Inferior parietal cortex (tissue), 1 donor: Measurements from ENCODE around the gene TRIM61.
A peak's percentile ranks its signal among the peaks of the same experiment; 100 is the strongest.
"Not testable (repeated sequence)": the region's sequence is repeated elsewhere in the genome, so short reads cannot be mapped to it uniquely, and the experiment has no call there.

Experiments used
- DNase-seq: peaks from one replicate; pipeline ENCODE4 v3.0.0-alpha.2; 2016; ENCODE audit errors: extremely low spot score

The TRIM61 gene

DNA sequence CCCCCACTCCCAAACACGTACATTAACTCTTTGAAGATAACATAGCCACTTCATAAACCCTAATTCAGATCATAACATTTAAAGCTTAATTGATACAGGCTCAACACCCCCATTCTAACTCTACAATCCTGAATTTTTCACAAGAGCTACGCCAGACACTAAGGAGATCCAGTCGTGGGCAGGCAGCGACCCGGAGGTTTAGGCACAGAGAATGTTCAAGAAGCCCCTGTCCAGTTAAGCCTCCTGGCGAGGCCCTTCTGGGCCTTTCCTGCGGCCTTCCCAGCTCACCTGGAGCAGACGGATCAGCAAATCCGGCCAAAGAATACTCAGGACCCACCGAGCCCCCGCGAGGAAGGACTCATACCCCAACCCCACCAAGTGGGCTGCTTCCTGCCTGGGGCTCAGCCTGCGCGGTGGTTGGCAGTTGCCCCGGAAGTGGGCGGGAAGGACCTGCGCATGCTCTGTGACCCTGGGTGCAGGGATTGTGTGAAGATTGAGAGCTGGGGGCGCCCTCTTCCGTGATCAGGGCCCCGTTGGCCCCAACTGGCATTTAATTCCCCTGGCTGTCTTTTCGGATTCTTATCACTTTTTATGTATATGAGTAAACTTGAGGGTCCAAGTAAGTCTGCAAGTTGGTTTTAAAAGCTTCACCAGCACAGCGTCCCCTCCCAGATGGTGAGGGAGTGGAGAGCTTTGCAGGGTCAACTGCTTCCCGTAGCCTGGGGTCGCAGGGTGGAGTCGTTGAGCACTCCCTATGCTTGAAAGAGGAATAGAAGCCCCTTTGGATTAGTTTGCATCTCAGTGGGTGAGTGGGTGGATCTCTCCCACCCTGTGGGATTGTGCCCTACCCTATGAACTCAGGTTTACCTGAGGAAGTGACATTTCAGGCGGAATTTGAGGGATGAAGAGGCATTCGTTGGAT lies at the start of gene TRIM61:
TRIM61 (minus strand) TSS at position 415 of the 922 bp plus-strand sequence. CDS start 7,655 bp downstream, outside the sequence.
- DNase-seq = no peak

GRCh38 chr4:165025782-165026181 lies 48.3 kb upstream of the TRIM61 start:
- not testable (repeated sequence) for DNase-seq

- not testable (repeated sequence) for DNase-seq
Observed at GRCh38 chr4:165019995-165020394, 42.5 kb upstream of the TRIM61 start.

DNA sequence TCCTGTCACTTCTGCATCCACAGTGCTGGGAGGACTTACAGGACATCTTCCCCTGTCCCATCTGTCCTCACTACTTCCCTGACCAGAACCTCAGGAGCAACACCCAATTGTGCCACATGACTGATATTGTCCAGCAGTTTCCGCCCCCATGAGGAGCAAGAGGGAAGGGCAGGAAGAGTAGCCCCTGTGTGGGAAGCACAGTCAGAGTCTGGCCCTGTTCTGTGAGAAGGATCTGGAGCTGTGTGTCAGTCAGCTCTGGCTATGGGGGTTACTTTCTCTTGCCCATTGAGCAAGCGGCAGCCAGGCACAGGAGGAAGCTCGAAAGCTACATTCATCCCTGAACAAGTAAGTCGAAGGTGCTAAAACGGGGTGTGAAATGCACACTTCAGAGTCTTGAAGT lies 39.5 kb upstream of the TRIM61 start:
- DNase-seq = no peak

DNA sequence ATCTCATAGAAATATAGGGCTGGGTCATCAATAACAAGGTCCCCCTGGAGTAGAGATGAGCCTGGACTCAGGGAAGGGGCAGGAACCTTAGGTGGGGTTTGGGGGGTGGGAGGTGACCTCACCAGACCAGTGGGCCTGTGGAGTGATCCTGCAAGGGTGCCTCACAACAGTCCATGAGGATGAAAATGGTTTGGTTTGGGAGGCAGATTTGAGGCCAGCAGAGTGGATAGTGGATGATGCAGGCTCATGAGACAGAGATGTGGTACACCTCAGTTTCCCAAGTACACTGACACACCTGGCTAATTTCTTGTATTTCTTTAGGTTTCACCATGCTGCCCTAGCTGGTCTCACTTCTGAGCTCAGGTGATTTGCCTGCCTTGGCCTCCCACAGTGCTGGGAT lies 36.2 kb upstream of the TRIM61 start:
- DNase-seq = no peak

GRCh38 chr4:165011403-165011802 lies 33.9 kb upstream of the TRIM61 start:
- no peak for DNase-seq

DNA sequence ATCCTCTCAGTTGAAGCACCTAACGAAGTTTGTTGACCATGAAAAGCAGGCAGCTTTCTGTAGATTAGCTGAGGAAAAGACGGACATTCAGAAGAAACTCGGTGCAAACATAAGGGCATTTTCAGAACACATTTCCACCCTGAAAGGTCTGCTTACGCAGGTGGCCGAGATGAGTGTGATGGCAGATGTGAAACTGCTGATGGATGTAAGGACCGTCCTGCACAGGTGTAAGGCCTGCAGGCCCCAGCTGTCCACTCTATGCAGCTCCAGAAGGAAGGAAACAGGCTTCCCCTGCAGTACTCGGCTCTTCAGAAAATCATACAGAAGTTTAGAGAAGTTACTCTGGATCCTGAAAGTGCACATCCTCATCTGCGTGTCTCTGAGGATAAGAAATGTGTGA lies 33.5 kb upstream of the TRIM61 start:
- DNase-seq = no peak

- DNase-seq = no peak
Observed at GRCh38 chr4:165010487-165010886, 33.0 kb upstream of the TRIM61 start.

DNA sequence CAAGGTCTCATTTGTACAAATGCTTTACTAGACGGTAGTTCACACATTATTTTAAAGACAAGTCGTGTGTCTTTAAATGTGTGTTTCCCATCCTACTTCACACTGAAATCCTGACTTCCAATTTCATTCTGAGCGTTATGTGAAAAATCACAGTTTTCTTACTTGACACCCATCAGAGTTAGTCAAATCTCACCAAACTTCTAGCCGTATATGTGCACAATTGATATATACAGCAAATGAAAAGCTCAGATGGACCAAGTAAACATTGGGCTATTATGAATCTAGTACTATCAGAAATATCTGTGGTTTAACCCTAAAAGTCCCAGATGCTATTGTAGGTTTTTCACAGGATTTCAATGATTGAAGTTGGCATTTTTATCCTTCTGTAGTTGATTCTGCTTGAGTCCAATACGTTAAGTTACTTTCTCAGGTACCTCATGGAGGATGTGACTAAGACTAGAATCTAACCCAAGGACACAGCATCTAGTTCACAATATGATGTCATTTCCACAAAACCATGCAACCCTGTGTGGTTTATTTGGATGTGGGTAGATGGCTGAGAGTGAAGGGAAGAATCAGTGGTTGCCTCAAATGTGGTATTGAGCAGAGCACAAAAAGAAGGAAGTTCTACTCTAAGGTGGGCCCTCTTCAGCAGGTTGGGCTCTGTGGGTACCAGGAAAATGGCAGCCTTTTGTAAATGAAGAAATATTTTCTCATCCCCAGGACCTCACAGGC lies 32.2 kb upstream of the TRIM61 start:
- DNase-seq = no peak

- no peak for DNase-seq
Observed at GRCh38 chr4:165006886-165007285, 29.4 kb upstream of the TRIM61 start.

DNA sequence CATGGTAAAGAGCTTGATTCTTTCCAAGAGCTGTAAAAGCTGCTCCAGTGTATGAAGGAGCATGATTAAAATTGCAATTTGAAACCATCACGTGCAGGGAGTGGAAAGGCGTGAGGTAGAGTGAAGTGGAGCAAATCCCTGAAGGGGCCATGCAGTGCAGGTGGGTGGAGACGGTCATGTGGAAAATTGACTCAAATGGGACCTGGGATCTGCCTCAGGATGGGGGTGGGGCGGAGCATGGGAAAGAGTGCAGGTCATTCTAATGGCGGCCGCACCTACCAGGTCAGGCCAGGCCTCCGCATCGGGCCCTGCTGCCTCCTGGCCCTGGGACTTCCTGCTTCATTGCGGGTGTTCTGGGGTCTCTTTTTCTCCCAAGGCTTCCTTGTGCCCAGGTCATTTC lies 29.0 kb upstream of the TRIM61 start:
- no peak for DNase-seq

GRCh38 chr4:165005352-165005925 lies 28.0 kb upstream of the TRIM61 start:
- no peak for DNase-seq

- not testable (repeated sequence) for DNase-seq
Observed at GRCh38 chr4:165001957-165002356, 24.5 kb upstream of the TRIM61 start.

GRCh38 chr4:164998526-164999080 lies 21.1 kb upstream of the TRIM61 start:
- peak; percentile 31 for DNase-seq

GRCh38 chr4:164997941-164998340 lies 20.5 kb upstream of the TRIM61 start:
- DNase-seq = peak; percentile 56

- DNase-seq = peak; percentile 19
Observed at GRCh38 chr4:164997324-164997723, 19.9 kb upstream of the TRIM61 start.

DNA sequence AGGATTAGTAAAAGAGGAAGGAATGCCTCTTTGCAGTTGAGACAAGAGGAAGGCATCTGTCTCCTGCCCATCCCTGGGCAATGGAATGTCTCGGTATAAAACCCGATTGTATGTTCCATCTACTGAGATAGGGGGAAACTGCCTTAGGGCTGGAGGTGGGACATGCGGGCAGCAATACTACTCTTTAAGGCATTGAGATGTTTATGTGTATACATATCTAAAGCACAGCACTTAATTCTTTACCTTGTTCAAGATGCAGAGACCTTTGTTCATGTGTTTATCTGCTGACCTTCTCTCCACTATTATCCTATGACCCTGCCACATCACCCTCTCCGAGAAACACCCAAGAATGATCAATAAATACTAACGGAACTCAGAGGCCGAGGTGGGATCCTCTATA lies 18.7 kb upstream of the TRIM61 start:
- not testable (repeated sequence) for DNase-seq

- DNase-seq = not testable (repeated sequence)
Observed at GRCh38 chr4:164990786-164991185, 13.3 kb upstream of the TRIM61 start.

DNA sequence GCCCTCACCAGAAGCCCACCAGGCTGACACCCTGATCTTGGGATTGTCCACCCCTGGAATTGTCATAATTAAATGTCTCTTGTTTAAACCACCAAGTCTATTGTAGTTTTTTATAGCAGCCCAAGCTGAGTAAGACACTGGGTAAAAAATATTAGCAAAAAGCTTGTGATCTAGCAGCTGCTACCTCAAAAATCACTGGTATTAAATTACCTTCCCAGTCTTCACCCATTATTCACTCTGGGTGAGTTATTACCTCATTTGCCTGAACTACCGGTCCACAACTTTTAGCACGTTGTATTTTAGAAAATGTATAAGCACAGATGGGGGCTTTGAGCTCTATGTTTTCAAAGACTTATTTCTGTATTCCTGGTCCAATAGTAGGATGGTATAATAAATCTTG lies 12.0 kb upstream of the TRIM61 start:
- no peak for DNase-seq

GRCh38 chr4:164971929-164972328 lies 5.5 kb downstream of the TRIM61 start:
- not testable (repeated sequence) for DNase-seq

DNA sequence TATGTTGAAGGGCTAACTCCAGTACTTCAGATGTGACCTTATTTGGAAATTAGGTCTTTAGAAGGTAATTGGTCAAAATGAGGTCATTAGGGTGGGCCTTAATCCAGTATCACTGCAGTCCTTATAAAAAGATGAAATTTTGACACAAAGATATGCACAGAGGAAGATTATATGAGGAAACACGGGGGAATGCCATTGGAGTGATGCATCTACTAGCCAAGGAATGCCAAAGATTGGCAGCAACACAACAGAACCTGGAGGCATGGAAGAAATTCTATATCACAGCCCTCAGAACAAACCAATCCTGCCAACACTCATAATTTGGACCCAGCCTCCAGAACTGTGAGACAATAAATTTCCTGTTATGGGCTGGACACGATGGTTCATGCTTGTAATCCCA lies 17.6 kb downstream of the TRIM61 start:
- DNase-seq = no peak

DNA sequence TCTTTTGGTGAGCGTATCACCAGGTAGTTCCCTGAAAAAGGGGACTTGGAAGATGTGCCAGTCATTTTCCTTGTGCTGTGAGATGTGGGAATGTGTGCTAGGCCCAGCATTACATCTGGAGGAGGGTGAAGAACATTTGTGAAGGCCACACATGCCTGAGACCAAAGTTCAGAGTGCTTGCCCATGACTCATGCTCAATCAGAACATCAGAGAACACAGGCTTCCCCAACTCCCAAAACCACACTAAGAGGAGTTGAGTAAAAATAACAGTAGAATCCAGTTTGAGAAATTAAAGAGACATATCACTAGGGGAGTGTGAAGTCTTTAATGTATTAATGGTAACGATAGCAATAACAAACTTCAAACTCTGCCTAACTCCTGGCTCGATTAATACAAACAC lies 18.0 kb downstream of the TRIM61 start:
- not testable (repeated sequence) for DNase-seq
